HEK293 (cell line): ENCODE results near the gene ABTB2.

Source experiments
- CTCF ChIA-PET: fragments of 350-600 bp; formaldehyde crosslinking; extraction: SDS; loops from one replicate; lab custom pipeline; 2021; ENCODE audit warnings: antibody characterized with exemption; lab: Yijun Ruan, JAX
- POLR2A ChIA-PET: fragments of 300-600 bp; formaldehyde crosslinking; extraction: SDS; loops from one replicate; lab custom pipeline; 2020; ENCODE audit warnings: antibody characterized with exemption, inconsistent platforms; lab: Yijun Ruan, JAX
- H3K27ac ChIP-seq: fragments of 200-500 bp; sonication (Bioruptor generic); 2 replicates; pipeline ENCODE4 v1.5.1; 2014; ENCODE audit warnings: low read depth, low read length, control low read depth, inconsistent platforms; ENCODE audit errors: extremely low read depth
- H3K36me3 ChIP-seq, 2 experiments: fragments of 200-500 bp in 1 of 2; sonication (Bioruptor generic) in 1 of 2; 1 replicate in 1 of 2; 2 replicates in 1 of 2; pipeline ENCODE4 v1.5.1; 2014 to 2017; ENCODE audit warnings: inconsistent platforms in 2 of 2, low read length in 2 of 2; ENCODE audit not compliant: control insufficient read depth in 2 of 2, insufficient read depth in 1 of 2
- H3K4me1 ChIP-seq: fragments of 200-500 bp; sonication (Bioruptor generic); 2 replicates; pipeline ENCODE4 v1.5.1; 2014; ENCODE audit warnings: mild to moderate bottlenecking, low read length, inconsistent platforms; ENCODE audit not compliant: control insufficient read depth, insufficient read depth
- H3K4me3 ChIP-seq: 2 replicates; pipeline ENCODE4 v1.5.1; 2011; ENCODE audit warnings: low read depth, mild to moderate bottlenecking, control low read depth, low read length, moderate library complexity
- H3K9me3 ChIP-seq: fragments of 200-500 bp; sonication (Bioruptor generic); 2 replicates; pipeline ENCODE4 v1.5.1; 2014; ENCODE audit warnings: low read depth, low read length, inconsistent platforms; ENCODE audit not compliant: control insufficient read depth, insufficient read depth
- ATF2 ChIP-seq: fragments of 450-650 bp; formaldehyde crosslinking; IDR thresholded peaks from 2 replicates; pipeline ENCODE4 v1.5.1; 2016; ENCODE audit warnings: missing biosample characterization, missing genetic modification characterization, low read depth
- GLI4 ChIP-seq: fragments of 450-650 bp; formaldehyde crosslinking; IDR thresholded peaks from 2 replicates; pipeline ENCODE4 v1.5.1; 2016; ENCODE audit warnings: missing biosample characterization, missing genetic modification characterization
- HIC1 ChIP-seq: fragments of 450-650 bp; formaldehyde crosslinking; IDR thresholded peaks from 2 replicates; pipeline ENCODE4 v1.5.1; 2016; ENCODE audit warnings: missing biosample characterization, missing genetic modification characterization
- SALL2 ChIP-seq: fragments of 450-650 bp; formaldehyde crosslinking; IDR thresholded peaks from 2 replicates; pipeline ENCODE4 v1.5.0; 2017; ENCODE audit warnings: missing biosample characterization, mild to moderate bottlenecking, missing genetic modification characterization, borderline replicate concordance
- ZBTB20 ChIP-seq: fragments of 450-650 bp; formaldehyde crosslinking; IDR thresholded peaks from 2 replicates; pipeline ENCODE4 v1.5.1; 2016; ENCODE audit warnings: missing biosample characterization, missing genetic modification characterization
- ZBTB7A ChIP-seq: fragments of 450-650 bp; formaldehyde crosslinking; IDR thresholded peaks from 2 replicates; pipeline ENCODE4 v1.5.1; 2016; ENCODE audit warnings: low read depth, missing biosample characterization, missing genetic modification characterization
- ZFHX2 ChIP-seq: fragments of 450-650 bp; formaldehyde crosslinking; conservative IDR thresholded peaks from 2 replicates; pipeline ENCODE4 v1.5.1; 2016; ENCODE audit warnings: missing biosample characterization, missing genetic modification characterization
- ZFP69B ChIP-seq: fragments of 450-650 bp; formaldehyde crosslinking; IDR thresholded peaks from 2 replicates; pipeline ENCODE4 v1.5.1; 2016; ENCODE audit warnings: missing biosample characterization, missing genetic modification characterization
- ZNF133 ChIP-seq: fragments of 450-650 bp; formaldehyde crosslinking; IDR thresholded peaks from 2 replicates; pipeline ENCODE4 v1.5.1; 2016; ENCODE audit warnings: missing biosample characterization, missing genetic modification characterization
- ZNF138 ChIP-seq: fragments of 450-650 bp; formaldehyde crosslinking; IDR thresholded peaks from 2 replicates; pipeline ENCODE4 v1.5.1; 2016; ENCODE audit warnings: missing biosample characterization, missing genetic modification characterization, borderline replicate concordance
- ZNF16 ChIP-seq: fragments of 450-650 bp; formaldehyde crosslinking; IDR thresholded peaks from 2 replicates; pipeline ENCODE4 v1.5.1; 2016; ENCODE audit warnings: low read depth, missing biosample characterization, missing genetic modification characterization
- ZNF23 ChIP-seq: fragments of 450-650 bp; formaldehyde crosslinking; IDR thresholded peaks from 2 replicates; pipeline ENCODE4 v1.5.1; 2016; ENCODE audit warnings: missing biosample characterization, missing genetic modification characterization, borderline replicate concordance
- ZNF239 ChIP-seq: fragments of 450-650 bp; formaldehyde crosslinking; IDR thresholded peaks from 2 replicates; pipeline ENCODE4 v1.5.1; 2016; ENCODE audit warnings: missing biosample characterization, missing genetic modification characterization
- ZNF24 ChIP-seq: fragments of 450-650 bp; formaldehyde crosslinking; IDR thresholded peaks from 2 replicates; pipeline ENCODE4 v1.5.1; 2016; ENCODE audit warnings: missing biosample characterization, missing genetic modification characterization
- ZNF292 ChIP-seq: fragments of 450-650 bp; formaldehyde crosslinking; IDR thresholded peaks from 2 replicates; pipeline ENCODE4 v1.5.1; 2016; ENCODE audit warnings: low read depth, missing biosample characterization, missing genetic modification characterization, borderline replicate concordance
- ZNF324 ChIP-seq: fragments of 450-650 bp; formaldehyde crosslinking; IDR thresholded peaks from 2 replicates; pipeline ENCODE4 v1.5.1; 2016; ENCODE audit warnings: missing biosample characterization, missing genetic modification characterization
- ZNF335 ChIP-seq: fragments of 450-650 bp; formaldehyde crosslinking; conservative IDR thresholded peaks from 2 replicates; pipeline ENCODE4 v1.5.1; 2016; ENCODE audit warnings: missing biosample characterization, missing genetic modification characterization
- ZNF362 ChIP-seq: fragments of 450-650 bp; formaldehyde crosslinking; IDR thresholded peaks from 2 replicates; pipeline ENCODE4 v1.5.1; 2016; ENCODE audit warnings: missing biosample characterization, missing genetic modification characterization
- ZNF394 ChIP-seq: fragments of 450-650 bp; formaldehyde crosslinking; IDR thresholded peaks from 2 replicates; pipeline ENCODE4 v1.5.1; 2016; ENCODE audit warnings: missing biosample characterization, missing genetic modification characterization, mild to moderate bottlenecking, moderate library complexity, borderline replicate concordance
- ZNF404 ChIP-seq: fragments of 450-650 bp; formaldehyde crosslinking; IDR thresholded peaks from 2 replicates; pipeline ENCODE4 v1.5.1; 2017; ENCODE audit warnings: missing biosample characterization, missing genetic modification characterization
- ZNF521 ChIP-seq: fragments of 450-650 bp; formaldehyde crosslinking; IDR thresholded peaks from 2 replicates; pipeline ENCODE4 v1.5.1; 2017; ENCODE audit warnings: missing biosample characterization, mild to moderate bottlenecking, missing genetic modification characterization
- ZNF571 ChIP-seq: fragments of 450-650 bp; formaldehyde crosslinking; IDR thresholded peaks from 2 replicates; pipeline ENCODE4 v1.5.0; 2017; ENCODE audit warnings: missing biosample characterization, missing genetic modification characterization
- ZNF610 ChIP-seq: fragments of 450-650 bp; formaldehyde crosslinking; IDR thresholded peaks from 2 replicates; pipeline ENCODE4 v1.5.1; 2016; ENCODE audit warnings: missing biosample characterization, missing genetic modification characterization, borderline replicate concordance
- ZNF670 ChIP-seq: fragments of 450-650 bp; formaldehyde crosslinking; IDR thresholded peaks from 2 replicates; pipeline ENCODE4 v1.5.1; 2016; ENCODE audit warnings: missing biosample characterization, missing genetic modification characterization, low read depth
- ZNF677 ChIP-seq: fragments of 450-650 bp; IDR thresholded peaks from 2 replicates; pipeline ENCODE4 v1.5.0; 2018; ENCODE audit warnings: missing biosample characterization, mild to moderate bottlenecking, missing genetic modification characterization, moderate library complexity
- ZNF747 ChIP-seq: fragments of 450-650 bp; formaldehyde crosslinking; IDR thresholded peaks from 2 replicates; pipeline ENCODE4 v1.5.1; 2016; ENCODE audit warnings: missing biosample characterization, missing genetic modification characterization
- ZNF768 ChIP-seq: fragments of 450-650 bp; formaldehyde crosslinking; IDR thresholded peaks from 2 replicates; pipeline ENCODE4 v1.5.1; 2018; ENCODE audit warnings: missing biosample characterization, mild to moderate bottlenecking, missing genetic modification characterization
- ZNF843 ChIP-seq: fragments of 450-650 bp; formaldehyde crosslinking; IDR thresholded peaks from 2 replicates; pipeline ENCODE4 v1.5.1; 2016; ENCODE audit warnings: missing biosample characterization, missing genetic modification characterization
- ZXDB ChIP-seq: fragments of 450-650 bp; formaldehyde crosslinking; IDR thresholded peaks from 2 replicates; pipeline ENCODE4 v1.5.1; 2016; ENCODE audit warnings: missing biosample characterization, missing genetic modification characterization

Gene ABTB2

GRCh38 chr11:34358258-34358727 is 483 bp upstream of the ABTB2 start (continued):
- TF ChIP-seq SALL2 = no peak
- TF ChIP-seq ZNF843 = no peak
- TF ChIP-seq ZNF324 (tag by site-specific recombination) = no peak
- no peak for TF ChIP-seq ZNF23 (tag by site-specific recombination)
- TF ChIP-seq ZNF747 (tag by site-specific recombination) = no peak
- no peak for TF ChIP-seq ZBTB20

- peaks cover 3% of the 10 kb centered on the region; the same call in 1 of the 2 replicates for H3K4me1 ChIP-seq
- H3K36me3 ChIP-seq = no peaks in the 10 kb centered on the region
- H3K9me3 ChIP-seq = no peaks in the 10 kb centered on the region
- peak overlapping the region; percentile 76; the same call in 1 of the 2 replicates for H3K27ac ChIP-seq
- ChIA-PET POLR2A (interaction anchor here (0.6 to 4.1 kb wide), 29 partner anchors 11 to 348 kb away, joined by 3 to 65 read pairs (median 4); partner anchors contain the start of genes CAPRIN1, CAT and NAT10), CTCF (interaction anchor here (0.7 to 2.5 kb wide), 16 partner anchors 9 to 369 kb away, joined by 3 to 25 read pairs (median 4); no protein-coding TSS in a partner anchor)
- peak overlapping the region; percentile 69 for H3K4me3 ChIP-seq
- TF ChIP-seq ZBTB7A (tag by site-specific recombination) (no peak), ZNF404 (no peak), ZNF138 (tag by site-specific recombination) (no peak), ZFHX2 (tag by site-specific recombination) (no peak), ZNF768 (tag by site-specific recombination) (no peak), ZFP69B (tag by site-specific recombination) (0 out of 2 replicates have a peak, but pooled peaks have one; percentile 2), ZXDB (tag by site-specific recombination) (no peak), ZNF23 (tag by site-specific recombination) (no peak), ZNF670 (tag by site-specific recombination) (no peak), ZNF133 (tag by site-specific recombination) (no peak), ZNF16 (tag by site-specific recombination) (no peak), HIC1 (tag by site-specific recombination) (no peak), ZNF24 (no peak), ZNF394 (tag by site-specific recombination) (no peak), ZNF521 (tag by site-specific recombination) (no peak), ZNF292 (no peak), ZNF610 (no peak), ZNF571 (tag by site-specific recombination) (no peak), ATF2 (no peak), GLI4 (tag by site-specific recombination) (no peak), ZNF677 (tag by site-specific recombination) (no peak), ZNF335 (0 out of 2 replicates have a peak, but pooled peaks have one; percentile 72), ZNF362 (tag by site-specific recombination) (no peak), ZNF239 (tag by site-specific recombination) (no peak)
Observed at GRCh38 chr11:34356913-34357700, 703 bp downstream of the ABTB2 start.
